Spleen (tissue), 11 donors: ENCODE results near the gene GNAO1. TPM values are rescaled to one million over a fixed set of nuclear protein-coding genes. Genes with fewer than 3 reads are reported as not detected.
A peak's percentile ranks its signal among the peaks of the same experiment; 100 is the strongest.

Source experiments
- DNase-seq: peaks from one replicate; pipeline ENCODE4 v3.0.0-alpha.2; 2020
- H3K27ac ChIP-seq, 8 donors: fragments of 200-600 bp; sonication (generic) in 7 of 8; 1 replicate in 4 of 8; 2 replicates in 4 of 8; pipeline versions ENCODE4 v1.5.0 to v1.8.0; 2016 to 2021; ENCODE audit warnings: inconsistent platforms in 4 of 8, mild to moderate bottlenecking in 4 of 8, moderate library complexity in 1 of 8
- H3K27me3 ChIP-seq, 7 donors: fragments of 200-600 bp; sonication (generic) in 6 of 7; replicated peaks in 1 of 7; 1 replicate in 4 of 7; 2 replicates in 3 of 7; pipeline versions ENCODE4 v1.5.0 to v1.8.0; 2016 to 2021; ENCODE audit warnings: inconsistent platforms in 3 of 7, mild to moderate bottlenecking in 1 of 7
- H3K36me3 ChIP-seq, 6 donors: fragments of 200-600 bp; sonication (generic) in 5 of 6; 1 replicate in 4 of 6; 2 replicates in 2 of 6; pipeline versions ENCODE4 v1.5.0 to v1.8.0; 2016 to 2021; ENCODE audit warnings: inconsistent platforms in 2 of 6
- H3K4me1 ChIP-seq, 6 donors: fragments of 200-600 bp; sonication (generic) in 5 of 6; 1 replicate in 3 of 6; 2 replicates in 3 of 6; pipeline versions ENCODE4 v1.5.0 to v1.8.0; 2016 to 2021; ENCODE audit warnings: inconsistent platforms in 3 of 6
- H3K4me3 ChIP-seq, 8 donors: fragments of 200-600 bp; sonication (generic) in 7 of 8; 1 replicate in 4 of 8; 2 replicates in 4 of 8; pipeline versions ENCODE4 v1.5.0 to v1.8.0; 2016 to 2021; ENCODE audit warnings: inconsistent platforms in 4 of 8, mild to moderate bottlenecking in 4 of 8, moderate library complexity in 2 of 8
- H3K9me3 ChIP-seq, 8 donors: fragments of 200-600 bp; sonication (generic) in 7 of 8; 1 replicate in 4 of 8; 2 replicates in 4 of 8; pipeline versions ENCODE4 v1.5.0 to v1.8.0; 2016 to 2021; ENCODE audit warnings: inconsistent platforms in 4 of 8
- CTCF ChIP-seq, 11 experiments: fragments of 200-600 bp in 7 of 11; fragments of 450-650 bp in 4 of 11; sonication (generic) in 4 of 11; IDR thresholded peaks in 8 of 11; conservative IDR thresholded peaks in 3 of 11; 1 replicate in 7 of 11; 2 replicates in 4 of 11; pipeline versions ENCODE4 v1.4.0 to v1.8.0; 2016 to 2021; ENCODE audit warnings: antibody characterized with exemption in 11 of 11, inconsistent platforms in 4 of 11, mild to moderate bottlenecking in 1 of 11
- POLR2A ChIP-seq, 3 donors: fragments of 450-650 bp; IDR thresholded peaks; one replicate each; pipeline ENCODE4 v1.5.1; 2017; ENCODE audit warnings: antibody characterized with exemption in 3 of 3, mild to moderate bottlenecking in 1 of 3
- POLR2AphosphoS5 ChIP-seq, 3 donors: sonication (generic); formaldehyde crosslinking; IDR thresholded peaks; one replicate each; pipeline ENCODE4 v1.5.1; 2017; ENCODE audit warnings: antibody characterized with exemption in 3 of 3
- WGBS, 5 donors: extraction: QIAGEN DNeasy Blood & Tissue Kit in 3 of 5; methylation state at CpG; one replicate each; pipeline versions ENCODE4 v1.1.5 to v1.1.7; 2013 to 2018; 5-methylcytosine and 5-hydroxymethylcytosine counted together
- intact Hi-C: fragments of 100-400 bp; cut with DNase I; formaldehyde crosslinking; loops from one replicate; pipeline ENCODE4 v1.15.0; 2023; ENCODE audit warnings: low total_unique reads
- polyA plus RNA-seq, 3 donors: library from polyadenylated mRNA; stranded (reverse); fragments of 200-250 nt; gene quantifications; one replicate each; pipeline ENCODE4 v1.2.1, GENCODE V29; 2013
- total RNA-seq, 7 donors: library from RNA; depleted of rRNA in 3 of 7; stranded (reverse); fragments of >200 nt in 3 of 7; fragmentation: NEBNext Ultra II Directional in 4 of 7; extraction: Animal tissue kit (Norgen Biotek cat#: 25700) in 4 of 7; gene quantifications; one replicate each; pipeline versions ENCODE4 v1.1.0 to v1.2.1, GENCODE V29; 2016 to 2021
- donor health status: healthy with polysubstance abuse.
- donor health status: DM: no; HTN: no; CAD: no; lungs with moderate emphysema.
- donor health status: DM: no; HTN: no; CAD: no.
- donor health status: Bipolar disorder and iron deficiency.
- donor health status: healthy.
- donor health status: DM: no; HTN: no; CAD: no.
- donor health status: DM: yes; HTN: yes; CAD: no.

The GNAO1 gene
- total and polyA plus RNA-seq, 10 donors: 0.32 to 7.9 (median 4.7) TPM

- peaks cover 0 to 20% (median 13%) of the 10 kb centered on the region in 6 donors for H3K4me1 ChIP-seq
- no peaks in the 10 kb centered on the region for H3K27me3 ChIP-seq
- WGBS, 5 donors: 48 to 70% (median 54%) methylated on average over 4 of the region's 4 CpGs
- DNase-seq: no peak
- TF ChIP-seq CTCF (IDR thresholded peaks at IDR 0.05 in 8 of 11, conservative IDR thresholded peaks at IDR 0.05 in 3 of 11): no peak
- no peak for TF ChIP-seq POLR2A (IDR thresholded peaks at IDR 0.05)
- no peak for TF ChIP-seq POLR2AphosphoS5 (IDR thresholded peaks at IDR 0.05)
- no peaks in the 10 kb centered on the region for H3K36me3 ChIP-seq
- intact Hi-C loops: no loop called here
- no peak overlapping the region for H3K4me3 ChIP-seq
- H3K27ac ChIP-seq: no peak overlapping the region
- no peaks in the 10 kb centered on the region for H3K9me3 ChIP-seq
Measured at GRCh38 chr16:56204816-56205215, 13.5 kb downstream of the GNAO1 start.

- intact Hi-C loops: no loop called here
- Histone ChIP-seq H3K27ac (no peak overlapping the region), H3K4me1 (peaks cover 0 to 13% (median 9%) of the 10 kb centered on the region in 6 donors), H3K36me3 (no peaks in the 10 kb centered on the region), H3K27me3 (no peaks in the 10 kb centered on the region), H3K4me3 (no peak overlapping the region), H3K9me3 (no peaks in the 10 kb centered on the region)
- DNase-seq: no peak
- TF ChIP-seq POLR2AphosphoS5 (IDR thresholded peaks at IDR 0.05) (no peak), POLR2A (IDR thresholded peaks at IDR 0.05) (no peak), CTCF (IDR thresholded peaks at IDR 0.05 in 8 of 11, conservative IDR thresholded peaks at IDR 0.05 in 3 of 11) (no peak)
- 84 to 95% (median 90%) methylated on average over 1 of the region's 1 CpG for WGBS, 5 donors
Measured at GRCh38 chr16:56206951-56207350, 15.7 kb downstream of the GNAO1 start.

- H3K4me3 ChIP-seq: no peak overlapping the region
- WGBS, 5 donors: 71 to 85% (median 78%) methylated on average over 2 of the region's 2 CpGs
Measured at GRCh38 chr16:56207421-56207820, 16.1 kb downstream of the GNAO1 start.

GRCh38 chr16:56211435-56211981 lies 20.2 kb downstream of the GNAO1 start:
- TF ChIP-seq POLR2A (IDR thresholded peaks at IDR 0.05): no peak
- TF ChIP-seq CTCF (IDR thresholded peaks at IDR 0.05 in 8 of 11, conservative IDR thresholded peaks at IDR 0.05 in 3 of 11): no peak
- no peak for TF ChIP-seq POLR2AphosphoS5 (IDR thresholded peaks at IDR 0.05)
- Histone ChIP-seq H3K4me3 (no peak overlapping the region), H3K4me1 (no peaks in the 10 kb centered on the region), H3K36me3 (no peaks in the 10 kb centered on the region), H3K27me3 (peaks cover 0 to 9% (median 0%) of the 10 kb centered on the region in 7 donors), H3K27ac (peak overlapping the region in 1 of 8 donors; percentile 5), H3K9me3 (no peaks in the 10 kb centered on the region)
- DNase-seq: no peak
- intact Hi-C loops: no loop called here
- 53 to 66% (median 57%) methylated on average over 7 of the region's 7 CpGs for WGBS, 5 donors

More at GRCh38 chr16:56207421-56207820, 16.1 kb downstream of the GNAO1 start:
- no peak for DNase-seq
- no peak for TF ChIP-seq POLR2A (IDR thresholded peaks at IDR 0.05)
- no peak for TF ChIP-seq POLR2AphosphoS5 (IDR thresholded peaks at IDR 0.05)
- no peak for TF ChIP-seq CTCF (IDR thresholded peaks at IDR 0.05 in 8 of 11, conservative IDR thresholded peaks at IDR 0.05 in 3 of 11)
- Histone ChIP-seq H3K27ac (no peak overlapping the region), H3K9me3 (no peaks in the 10 kb centered on the region), H3K4me1 (peaks cover 0 to 8% (median 5%) of the 10 kb centered on the region in 6 donors), H3K36me3 (no peaks in the 10 kb centered on the region), H3K27me3 (no peaks in the 10 kb centered on the region)
- intact Hi-C loops: no loop called here
